H1 (cell line): ENCODE data around the gene KCNAB2. TPM values are rescaled to one million over a fixed set of nuclear protein-coding genes. Genes with fewer than 3 reads are reported as not detected.

ENCODE experiments used
- RXRA ChIP-seq: IDR thresholded peaks from 2 replicates; pipeline ENCODE4 v1.6.1; 2011; ENCODE audit warnings: low read depth, mild to moderate bottlenecking, low read length, moderate library complexity; ENCODE audit not compliant: insufficient read depth
- polyA plus RNA-seq, 7 experiments: library from polyadenylated mRNA; depleted of rRNA in 3 of 7; stranded (reverse) in 5 of 7; unstranded in 2 of 7; fragments of >200 nt in 5 of 7; fragments of 200-250 nt in 2 of 7; gene quantifications; 1 replicate in 5 of 7; 2 replicates in 1 of 7; 4 replicates in 1 of 7; pipeline versions ENCODE4 v1.2.1 to v1.2.3, GENCODE V29; 2011 to 2013; ENCODE audit warnings: missing spikeins in 2 of 7, mixed read lengths in 2 of 7
- total RNA-seq: library from RNA; stranded (reverse); fragmentation: NEBNext Ultra II Directional; extraction: Animal tissue kit (Norgen Biotek cat#: 25700); gene quantifications from 2 replicates; pipeline ENCODE4 v1.2.1, GENCODE V29; 2021

The KCNAB2 gene
- total and polyA plus RNA-seq, 2 of the 8 experiments (the other 6 are each of a cell fraction or from before 2014, with no cell fraction given) = 4.5 to 7.0 TPM

DNA sequence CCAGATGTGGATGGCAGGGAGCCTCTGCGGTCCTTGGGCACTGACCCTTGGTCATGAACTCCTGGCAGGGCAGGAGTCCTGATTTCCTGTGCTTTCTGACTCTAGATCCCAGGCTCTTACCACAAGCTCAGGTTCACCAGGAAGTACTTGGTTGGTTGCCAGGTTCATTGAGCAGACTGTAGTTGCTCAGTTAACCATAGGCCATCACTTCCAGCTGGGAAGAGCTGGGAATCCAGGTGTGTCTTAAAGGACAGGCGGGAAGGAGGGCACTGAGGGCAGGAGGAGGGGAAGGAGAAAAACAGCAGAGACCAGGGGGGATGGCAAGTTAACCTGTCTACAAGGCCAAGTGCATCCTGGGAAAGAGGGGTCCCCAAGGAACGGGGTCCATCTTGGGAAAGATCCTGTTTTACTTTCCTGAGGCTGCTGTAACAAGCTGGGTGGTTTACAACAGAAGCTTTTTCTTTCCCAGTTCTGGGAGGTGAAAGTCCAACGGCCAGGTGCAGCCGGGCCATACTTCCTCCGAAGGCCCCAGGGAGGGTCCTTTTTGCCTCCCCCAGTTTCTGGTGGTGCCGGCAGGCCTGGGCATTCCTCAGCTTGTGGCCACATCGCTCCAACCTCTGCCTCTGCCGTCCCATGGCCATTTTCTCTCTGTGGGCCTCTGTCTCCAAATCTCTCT is 11.6 kb downstream of the KCNAB2 start (continued):
- TF ChIP-seq RXRA = no peak
